ENCODE measurements around the gene GRM4.

- TF ChIP-seq CTCF (IDR thresholded peaks at IDR 0.05) (no peak), POLR2A (IDR thresholded peaks at IDR 0.05) (no peak)
Measured at GRCh38 chr6:34144581-34145160, 1.2 kb downstream of the GRM4 start.

Data from right lobe of liver (tissue), 4 donors.